ENCODE data around the gene ELAVL4.

Gene ELAVL4

DNA sequence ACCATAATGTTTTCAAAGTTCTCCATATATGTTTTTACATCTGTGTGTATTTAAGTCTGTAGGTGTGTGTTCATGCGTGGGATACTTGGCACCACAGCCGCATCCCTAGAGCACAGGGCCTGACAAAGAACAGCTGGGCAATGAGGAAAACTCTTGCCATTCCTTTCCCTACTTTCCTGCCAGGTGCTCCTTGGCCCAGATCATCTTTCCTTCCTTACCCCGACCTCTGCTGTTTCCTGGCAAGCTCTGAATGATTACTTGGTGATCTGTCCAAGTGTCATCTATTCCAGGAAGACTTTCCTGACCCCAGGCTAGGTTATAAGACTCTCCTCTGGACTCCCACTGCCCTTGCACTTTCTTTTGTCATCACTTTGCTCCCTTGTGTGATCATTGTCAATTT lies 123.6 kb downstream of the ELAVL4 start:
- TF ChIP-seq CTCF (IDR thresholded peaks at IDR 0.05; ENCODE audit: insufficient read depth, low read depth, low read length, missing control alignments), result no peak
- DNase-seq (ENCODE audit: low read depth), result no peak
- no peak overlapping the region for H3K4me3 ChIP-seq (ENCODE audit: low read depth, low read length)

- TF ChIP-seq CTCF (IDR thresholded peaks at IDR 0.05; ENCODE audit: insufficient read depth, low read depth, low read length, missing control alignments), result no peak
- DNase-seq (ENCODE audit: low read depth), result no peak
- no peak overlapping the region for H3K4me3 ChIP-seq (ENCODE audit: low read depth, low read length)
Measured at GRCh38 chr1:50236656-50237055, 127.9 kb downstream of the ELAVL4 start.

- no peak for DNase-seq (ENCODE audit: low read depth)
Measured at GRCh38 chr1:50237056-50237455, 128.3 kb downstream of the ELAVL4 start.

GRCh38 chr1:50243939-50244338 lies 135.2 kb downstream of the ELAVL4 start:
- DNase-seq (ENCODE audit: low read depth), result no peak
- TF ChIP-seq CTCF (IDR thresholded peaks at IDR 0.05; ENCODE audit: insufficient read depth, low read depth, low read length, missing control alignments), result no peak
- no peak overlapping the region for H3K4me3 ChIP-seq (ENCODE audit: low read depth, low read length)

More at GRCh38 chr1:50237056-50237455, 128.3 kb downstream of the ELAVL4 start:
- no peak overlapping the region for H3K4me3 ChIP-seq (ENCODE audit: low read depth, low read length)
- TF ChIP-seq CTCF (IDR thresholded peaks at IDR 0.05; ENCODE audit: insufficient read depth, low read depth, low read length, missing control alignments), result no peak

DNA sequence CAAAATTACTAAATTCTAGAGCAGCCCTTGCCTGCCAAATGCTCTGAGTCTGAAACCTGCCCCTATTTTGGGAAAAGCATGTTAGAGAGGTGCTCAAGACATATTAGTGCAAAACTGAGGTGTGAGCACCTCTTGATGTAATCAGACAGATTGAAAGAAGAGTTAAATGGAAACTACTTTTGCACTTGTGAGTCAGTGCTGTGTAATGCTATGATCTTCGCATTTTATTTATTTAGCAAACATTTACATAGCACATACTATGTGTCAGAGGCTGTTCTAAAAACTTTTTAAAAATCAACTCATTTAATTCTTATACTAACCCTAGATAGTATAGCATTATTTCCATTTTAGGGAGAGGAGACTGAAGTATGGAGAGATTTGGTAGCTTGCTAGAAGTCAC lies 138.1 kb downstream of the ELAVL4 start:
- TF ChIP-seq CTCF (IDR thresholded peaks at IDR 0.05; ENCODE audit: insufficient read depth, low read depth, low read length, missing control alignments), result no peak
- H3K4me3 ChIP-seq (ENCODE audit: low read depth, low read length), result no peak overlapping the region
- no peak for DNase-seq (ENCODE audit: low read depth)

DNA sequence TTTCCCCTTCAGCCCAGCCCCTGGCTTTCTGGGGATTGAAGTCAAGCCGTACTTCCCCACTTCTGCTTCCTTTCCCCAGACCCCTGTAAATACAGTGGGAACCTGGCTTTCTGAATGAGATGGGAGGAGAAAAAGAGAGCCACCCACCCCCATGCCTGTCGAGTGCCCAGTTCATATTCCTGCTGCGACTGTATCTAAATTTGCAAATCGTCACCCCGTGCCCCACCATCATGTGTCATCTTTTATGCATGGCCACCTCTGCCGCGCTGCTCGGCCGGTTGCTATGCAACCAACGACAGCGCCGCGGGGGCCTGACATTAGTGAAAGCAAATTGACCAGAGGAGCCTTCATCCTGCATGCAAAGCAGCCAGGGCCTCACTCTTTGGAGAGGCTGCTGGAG lies 143.0 kb downstream of the ELAVL4 start:
- peak; percentile 54 for DNase-seq (ENCODE audit: low read depth)
- no peak overlapping the region for H3K4me3 ChIP-seq (ENCODE audit: low read depth, low read length)
- no peak for TF ChIP-seq CTCF (IDR thresholded peaks at IDR 0.05; ENCODE audit: insufficient read depth, low read depth, low read length, missing control alignments)

DNA sequence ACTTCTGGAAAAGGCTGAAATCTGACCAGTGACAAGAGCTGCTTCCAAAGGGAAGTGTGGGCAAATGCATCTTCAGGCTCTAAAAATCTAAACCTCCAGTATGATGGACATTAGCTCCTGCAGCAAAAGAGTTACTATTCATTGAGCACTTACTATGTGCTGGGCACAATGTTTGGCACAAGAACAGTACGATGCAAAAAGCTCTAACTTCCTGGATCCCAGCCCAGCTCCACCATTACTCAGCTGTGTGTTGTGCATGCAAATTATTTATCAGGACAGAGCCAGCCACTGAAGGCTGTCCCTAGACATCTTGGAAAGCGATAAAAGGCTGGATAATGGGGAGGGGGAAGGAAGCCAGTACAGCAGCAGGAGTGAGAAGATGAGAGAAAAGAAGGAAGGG lies 143.5 kb downstream of the ELAVL4 start:
- no peak overlapping the region for H3K4me3 ChIP-seq (ENCODE audit: low read depth, low read length)
- TF ChIP-seq CTCF (IDR thresholded peaks at IDR 0.05; ENCODE audit: insufficient read depth, low read depth, low read length, missing control alignments), result no peak
- no peak for DNase-seq (ENCODE audit: low read depth)
